HG03442 (cell line): ENCODE results near the gene NELL1.
"Not testable (repeated sequence)": the region's sequence is repeated elsewhere in the genome, so short reads cannot be mapped to it uniquely, and the experiment has no call there.

ENCODE experiments used
- ATAC-seq: cut with Tn5 transposase; IDR thresholded peaks from one replicate; pipeline ENCODE4 v1.9.1; 2021; ENCODE audit warnings: mild to moderate bottlenecking, moderate library complexity; ENCODE audit not compliant: unreplicated experiment

The NELL1 gene

GRCh38 chr11:21088930-21089329 is 419.5 kb downstream of the NELL1 start:
- ATAC-seq: no peak

- no peak for ATAC-seq
Measured at GRCh38 chr11:21104641-21105040, 435.3 kb downstream of the NELL1 start.

DNA sequence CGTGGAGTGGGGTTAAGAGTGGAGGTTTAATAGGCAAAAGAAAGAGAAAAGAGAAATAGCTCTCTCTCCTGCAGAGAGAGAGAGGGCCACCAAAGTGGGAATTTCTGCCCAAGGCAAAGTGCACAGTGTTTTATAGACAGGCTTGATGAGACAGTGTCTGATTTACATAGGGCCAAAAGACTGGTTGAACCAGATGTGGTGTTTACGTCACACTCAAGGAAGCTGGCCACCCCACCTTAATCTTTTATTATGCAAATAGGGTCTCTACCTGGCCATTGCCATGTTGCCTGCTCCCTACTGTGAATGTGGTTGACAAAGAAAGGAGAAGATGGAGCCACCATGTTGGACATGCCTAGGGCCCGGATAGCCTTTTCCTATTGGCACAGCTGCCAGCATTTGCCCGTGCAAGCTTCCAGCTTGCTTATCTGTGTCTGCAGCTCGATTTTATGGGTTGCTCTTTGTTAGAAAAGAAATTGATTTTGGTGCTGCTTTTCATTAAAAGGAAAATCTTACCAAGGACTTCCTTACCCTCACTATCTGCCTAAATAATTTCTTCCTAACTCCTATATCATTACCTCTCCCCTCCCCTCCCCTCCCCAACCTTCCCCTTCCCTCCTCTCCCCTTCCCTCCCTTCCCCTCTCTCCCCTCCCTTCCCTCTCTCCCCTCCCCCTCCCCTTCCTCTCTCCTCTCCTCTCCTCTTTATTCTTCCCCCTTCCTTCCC is 436.0 kb downstream of the NELL1 start:
- no peak for ATAC-seq

DNA sequence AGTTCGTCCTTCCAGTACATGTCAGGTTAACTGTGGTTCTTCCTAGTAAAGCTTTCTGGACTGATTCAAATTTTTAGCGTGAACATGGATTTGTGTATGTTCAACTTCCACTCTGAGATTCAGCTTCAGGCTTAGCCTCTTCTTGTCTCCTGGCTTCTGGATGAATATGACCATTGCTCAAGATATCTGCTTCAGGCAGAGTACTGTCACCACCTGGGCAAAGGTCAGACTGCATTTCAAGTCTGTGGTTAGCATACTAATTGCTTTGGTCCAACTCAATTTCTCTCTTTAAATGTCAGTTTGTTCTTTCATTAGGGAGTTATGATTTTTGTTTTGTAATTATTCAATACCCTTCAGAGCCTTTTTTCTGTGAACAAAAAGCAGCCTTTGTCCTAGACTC is 440.0 kb downstream of the NELL1 start:
- no peak for ATAC-seq

DNA sequence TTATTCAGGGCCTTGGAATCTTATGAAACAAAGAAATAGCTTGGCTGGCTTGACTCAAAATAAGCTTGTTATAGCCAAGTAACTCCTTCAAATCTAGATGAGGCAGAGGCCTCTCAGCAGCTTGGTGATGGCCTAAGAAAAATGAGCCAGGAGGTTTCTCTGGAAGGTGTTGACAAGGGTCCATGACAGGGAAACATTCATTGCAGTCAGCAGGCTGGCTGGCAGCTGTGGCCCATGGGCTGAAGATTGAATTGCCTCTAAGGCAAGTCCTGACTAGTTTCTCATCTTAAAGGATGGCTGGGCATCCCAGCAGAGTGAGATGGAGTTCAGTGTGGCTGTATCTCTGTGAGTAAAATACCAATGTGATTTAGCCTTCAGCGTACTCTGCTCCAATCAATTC is 441.0 kb downstream of the NELL1 start:
- no peak for ATAC-seq

GRCh38 chr11:21113876-21114275 is 444.5 kb downstream of the NELL1 start:
- no peak for ATAC-seq

GRCh38 chr11:21116009-21116408 is 446.6 kb downstream of the NELL1 start:
- no peak for ATAC-seq

- ATAC-seq: no peak
Measured at GRCh38 chr11:21119411-21119810, 450.0 kb downstream of the NELL1 start.

DNA sequence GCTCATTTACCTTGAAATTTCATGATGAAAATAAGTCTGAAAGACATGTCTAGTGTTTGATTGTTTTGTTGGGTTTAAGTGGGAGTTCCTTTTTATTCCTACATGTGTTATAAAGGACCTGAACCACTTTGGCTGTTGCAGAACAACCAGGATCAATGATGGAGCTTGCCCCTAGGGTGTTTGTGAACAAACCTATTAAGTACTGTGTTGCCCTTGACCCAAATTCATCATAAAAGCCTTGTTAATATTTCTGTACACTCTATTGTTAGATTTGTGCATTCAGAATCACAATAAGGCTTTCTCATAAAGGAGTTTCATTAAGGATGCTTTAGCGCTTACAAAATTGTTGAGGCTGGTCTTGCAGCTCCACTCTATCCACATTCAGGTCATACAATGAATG is 452.6 kb downstream of the NELL1 start:
- no peak for ATAC-seq

- ATAC-seq: no peak
Measured at GRCh38 chr11:21122523-21122922, 453.1 kb downstream of the NELL1 start.

- ATAC-seq: no peak
Measured at GRCh38 chr11:21132146-21132720, 462.8 kb downstream of the NELL1 start.

DNA sequence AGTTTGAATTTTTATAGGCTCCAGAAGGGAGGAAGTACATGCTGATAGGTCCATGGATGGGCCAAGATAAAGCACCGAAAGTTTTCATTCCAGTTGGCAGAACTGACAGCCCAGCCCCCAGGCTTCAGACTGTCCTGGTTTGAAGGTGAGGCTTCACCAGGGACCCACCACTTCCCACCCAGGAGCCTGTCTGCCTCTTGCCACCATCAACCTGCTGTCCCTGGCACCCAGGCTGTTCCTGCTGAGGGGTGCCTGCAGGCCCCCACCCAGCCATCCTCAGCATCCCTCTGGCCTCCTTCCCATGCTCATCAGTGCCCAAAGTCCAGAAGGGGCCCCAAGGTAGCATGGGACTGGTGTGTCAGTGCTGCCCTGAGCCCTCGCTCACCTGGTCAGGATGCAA is 463.9 kb downstream of the NELL1 start:
- no peak for ATAC-seq

DNA sequence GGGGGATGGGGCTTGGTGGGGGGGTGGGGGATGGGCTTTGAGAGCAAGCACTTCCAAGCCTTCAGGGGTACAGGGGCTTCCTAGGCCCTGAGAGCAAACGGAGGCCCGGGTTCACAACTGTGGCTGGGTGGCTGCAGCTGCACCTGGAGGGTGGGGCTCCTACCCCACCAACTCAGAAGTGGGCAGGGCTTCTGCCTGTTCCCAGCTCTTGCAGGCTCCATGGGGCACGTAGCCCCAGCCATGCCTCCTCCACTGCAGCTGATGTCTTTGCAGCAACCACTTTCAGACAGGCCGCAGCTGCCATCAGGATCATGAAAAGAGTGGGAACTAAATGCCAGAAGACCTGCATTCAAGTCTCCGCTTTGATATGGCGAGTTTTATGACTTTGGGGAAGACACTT is 464.3 kb downstream of the NELL1 start:
- ATAC-seq: no peak

GRCh38 chr11:21137803-21138202 is 468.4 kb downstream of the NELL1 start:
- no peak for ATAC-seq

DNA sequence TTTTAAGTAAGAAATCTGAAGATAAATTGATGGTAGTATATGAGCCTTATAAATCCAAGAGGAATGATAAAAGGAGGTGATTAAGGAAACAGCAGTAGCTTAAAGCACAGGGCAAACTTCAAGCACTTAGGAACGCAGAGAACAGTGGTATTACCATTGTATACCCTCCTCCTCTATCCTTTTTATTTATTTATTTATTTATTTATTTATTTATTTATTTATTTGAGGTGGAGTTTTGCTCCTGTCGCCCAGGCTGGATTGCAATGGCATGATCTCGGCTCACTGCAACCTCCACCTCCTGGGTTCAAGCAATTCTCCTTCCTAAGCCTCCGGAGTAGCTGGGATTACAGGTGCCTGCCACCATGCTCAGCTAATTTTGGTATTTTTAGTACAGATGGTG is 472.2 kb downstream of the NELL1 start:
- ATAC-seq: not testable (repeated sequence)

- no peak for ATAC-seq
Measured at GRCh38 chr11:21142007-21142406, 472.6 kb downstream of the NELL1 start.

DNA sequence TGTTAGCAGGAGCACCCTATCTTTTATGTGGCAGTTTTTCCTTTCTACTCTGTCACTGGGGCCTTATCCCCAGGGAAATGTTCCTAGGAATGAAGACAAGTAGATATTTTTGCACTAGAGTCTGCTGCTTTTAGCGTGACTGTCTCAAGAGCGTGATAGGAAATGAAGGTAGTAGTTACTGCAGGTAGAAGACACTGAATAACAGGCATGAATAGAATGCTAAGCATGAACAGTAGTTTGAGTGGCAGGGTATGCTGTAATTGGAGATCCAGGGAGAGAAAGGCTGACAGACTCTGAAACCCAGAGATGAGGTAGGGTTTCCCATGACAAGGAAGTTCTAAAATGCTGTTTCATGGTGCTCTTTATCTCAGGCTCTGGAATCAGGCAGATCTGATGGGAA is 475.1 kb downstream of the NELL1 start:
- ATAC-seq: no peak

GRCh38 chr11:21148376-21148775 is 479.0 kb downstream of the NELL1 start:
- no peak for ATAC-seq

- no peak for ATAC-seq
Measured at GRCh38 chr11:21160140-21160539, 490.8 kb downstream of the NELL1 start.

GRCh38 chr11:21169639-21170038 is 500.3 kb downstream of the NELL1 start:
- ATAC-seq: no peak

DNA sequence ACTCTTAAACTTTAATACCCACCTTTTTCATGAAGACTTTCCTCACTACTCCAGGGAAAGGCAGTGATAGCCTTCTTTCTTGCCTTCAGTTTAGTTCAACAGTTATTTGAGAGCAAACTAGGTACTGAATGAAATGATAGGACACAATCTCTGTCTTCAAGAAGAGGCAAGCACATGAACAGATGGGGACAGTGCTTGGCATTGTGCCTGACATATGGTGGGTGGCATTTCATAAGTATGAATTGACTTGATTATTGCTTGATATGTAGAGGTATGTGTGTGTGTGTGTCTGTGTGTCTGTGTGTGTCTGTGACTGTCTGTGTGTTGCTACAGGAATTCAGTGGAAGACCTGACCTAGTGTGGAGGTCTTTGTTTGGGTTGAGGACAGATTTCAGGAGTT is 504.1 kb downstream of the NELL1 start:
- no peak for ATAC-seq

GRCh38 chr11:21174781-21175180 is 505.4 kb downstream of the NELL1 start:
- ATAC-seq: no peak

- no peak for ATAC-seq
Measured at GRCh38 chr11:21177379-21177778, 508.0 kb downstream of the NELL1 start.
